GM23338 (cell line): ENCODE data around the gene GNG12. TPM values are rescaled to one million over a fixed set of nuclear protein-coding genes. Genes with fewer than 3 reads are reported as not detected.

ENCODE experiments used
- ATAC-seq: fragments of 200-7000 bp; cut with Tn5 transposase; 3 replicates; pipeline ENCODE4 v1.9.1; 2020
- DNase-seq: peaks from one replicate; pipeline ENCODE4 v3.0.0-alpha.2; 2015; ENCODE audit warnings: low spot score
- H2AFZ ChIP-seq: fragments of 200-600 bp; sonication (generic); 2 replicates; pipeline ENCODE4 v1.8.0; 2016; ENCODE audit warnings: antibody characterized with exemption, mild to moderate bottlenecking, moderate library complexity
- H3F3A ChIP-seq: fragments of 200-600 bp; sonication (generic); replicated peaks from 2 replicates; pipeline ENCODE4 v1.8.0; 2017; ENCODE audit warnings: antibody characterized with exemption, mixed run types, low read depth
- H3K27ac ChIP-seq: fragments of 200-600 bp; sonication (generic); 2 replicates; pipeline ENCODE4 v1.6.1; 2016; ENCODE audit warnings: low read depth
- H3K27me3 ChIP-seq: fragments of 200-600 bp; sonication (generic); 2 replicates; pipeline ENCODE4 v1.8.0; 2016; ENCODE audit warnings: mild to moderate bottlenecking, mixed run types, moderate library complexity; ENCODE audit not compliant: insufficient read depth
- H3K36me3 ChIP-seq: fragments of 200-600 bp; sonication (generic); 2 replicates; pipeline ENCODE4 v1.8.0; 2016; ENCODE audit warnings: mild to moderate bottlenecking; ENCODE audit not compliant: insufficient read depth
- H3K4me1 ChIP-seq: fragments of 200-600 bp; sonication (generic); 2 replicates; pipeline ENCODE4 v1.8.0; 2016; ENCODE audit warnings: mild to moderate bottlenecking, moderate library complexity; ENCODE audit not compliant: insufficient read depth
- H3K4me2 ChIP-seq: fragments of 200-600 bp; sonication (generic); 2 replicates; pipeline ENCODE4 v1.7.1; 2017; ENCODE audit warnings: mixed run types
- H3K4me3 ChIP-seq: fragments of 200-600 bp; sonication (generic); 2 replicates; pipeline ENCODE4 v1.6.1; 2016; ENCODE audit warnings: mixed run types
- H3K79me2 ChIP-seq: fragments of 200-600 bp; sonication (generic); replicated peaks from 2 replicates; pipeline ENCODE4 v1.8.0; 2017; ENCODE audit warnings: mild to moderate bottlenecking; ENCODE audit not compliant: insufficient read depth
- H3K9me2 ChIP-seq: fragments of 200-600 bp; sonication (generic); 2 replicates; pipeline ENCODE4 v1.8.0; 2017; ENCODE audit not compliant: insufficient read depth
- H4K20me1 ChIP-seq: fragments of 200-600 bp; sonication (generic); replicated peaks from 2 replicates; pipeline ENCODE4 v1.8.0; 2017; ENCODE audit warnings: mild to moderate bottlenecking; ENCODE audit not compliant: insufficient read depth
- H3K27ac Mint-ChIP-seq: 2 replicates; pipeline ENCODE4 v1.8.0; 2020; ENCODE audit warnings: inconsistent platforms, mild to moderate bottlenecking, moderate library complexity, mixed read lengths
- H3K27me3 Mint-ChIP-seq: 3 replicates; pipeline ENCODE4 v1.8.0; 2022; ENCODE audit warnings: low read depth, mild to moderate bottlenecking, moderate library complexity, mixed read lengths, inconsistent platforms; ENCODE audit not compliant: insufficient read depth, poor library complexity
- H3K36me3 Mint-ChIP-seq: 3 replicates; pipeline ENCODE4 v1.8.0; 2021; ENCODE audit warnings: low read depth, mild to moderate bottlenecking, inconsistent platforms, moderate library complexity, mixed read lengths
- H3K4me1 Mint-ChIP-seq: 3 replicates; pipeline ENCODE4 v1.8.0; 2020; ENCODE audit warnings: mild to moderate bottlenecking, inconsistent platforms, mixed read lengths
- H3K4me3 Mint-ChIP-seq: 3 replicates; pipeline ENCODE4 v1.8.0; 2021; ENCODE audit warnings: moderate library complexity, mild to moderate bottlenecking, inconsistent platforms, mixed read lengths
- H3K9me3 Mint-ChIP-seq: 3 replicates; pipeline ENCODE4 v1.8.0; 2020; ENCODE audit warnings: moderate library complexity, mild to moderate bottlenecking, inconsistent platforms, mixed read lengths
- CREB1 ChIP-seq: fragments of 250-450 bp; sonication (Bioruptor Pico); IDR thresholded peaks from 2 replicates; pipeline ENCODE4 v1.5.0; 2020; ENCODE audit warnings: low read depth, mild to moderate bottlenecking, moderate library complexity
- ETS1 ChIP-seq: IDR thresholded peaks from 2 replicates; pipeline ENCODE4 v1.6.1; 2016; ENCODE audit warnings: antibody characterized with exemption
- EZH2phosphoT487 ChIP-seq: fragments of 200-600 bp; sonication (generic); IDR thresholded peaks from one replicate; pipeline ENCODE4 v1.8.1; 2018; ENCODE audit warnings: antibody characterized with exemption; ENCODE audit not compliant: unreplicated experiment
- REST ChIP-seq: IDR thresholded peaks from one replicate; pipeline ENCODE4 v1.6.1; 2018; ENCODE audit warnings: antibody characterized with exemption; ENCODE audit not compliant: unreplicated experiment
- STAT1 ChIP-seq: IDR thresholded peaks from one replicate; pipeline ENCODE4 v1.6.1; 2016; ENCODE audit warnings: antibody characterized with exemption; ENCODE audit not compliant: unreplicated experiment
- ZNF462 ChIP-seq: fragments of 250-450 bp; sonication (Bioruptor Pico); IDR thresholded peaks from 2 replicates; pipeline ENCODE4 v1.5.0; 2020; ENCODE audit warnings: mild to moderate bottlenecking, moderate library complexity
- polyA plus RNA-seq: library from polyadenylated mRNA; unstranded; fragments of >200 nt; fragmentation: Nextera tagmentation; extraction: Ambion mirVana; gene quantifications from 2 replicates; pipeline ENCODE4 v1.2.1, GENCODE V29; 2016
- total RNA-seq: library from RNA; depleted of rRNA; stranded (reverse); fragments of >200 nt; shearing (Covaris generic); gene quantifications from 2 replicates; pipeline ENCODE4 v1.2.3, GENCODE V29; 2014

Gene GNG12
- total and polyA plus RNA-seq, 2 experiments from 2014 or later, result 13.4 to 33.0 TPM

DNA sequence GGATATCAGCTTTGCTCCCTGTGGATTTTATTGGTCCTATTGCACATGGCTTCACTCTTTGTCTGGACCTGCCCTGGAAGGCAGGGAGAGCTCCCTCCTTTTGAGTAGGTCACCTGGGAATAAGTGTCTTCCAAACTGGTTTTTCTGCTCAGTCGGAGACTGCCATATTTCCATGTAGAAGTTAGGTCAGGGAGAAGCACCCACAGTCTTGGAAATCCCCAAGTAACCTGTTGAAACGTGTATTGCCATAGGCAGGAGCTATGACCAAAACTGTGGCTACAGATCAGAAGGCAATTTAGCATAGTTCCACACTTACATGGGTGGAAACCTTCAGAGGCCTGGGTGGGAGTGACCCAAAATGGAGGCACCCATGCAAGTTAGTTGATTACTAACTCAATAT is 3.5 kb upstream of the GNG12 start:
- TF ChIP-seq CREB1 (no peak), EZH2phosphoT487 (no peak), ETS1 (no peak), ZNF462 (CRISPR knock-in tag) (no peak), REST (no peak), STAT1 (no peak)
- Mint-ChIP-seq H3K27me3 (peaks cover 25% of the 10 kb centered on the region), H3K27ac (no peak overlapping the region), H3K4me1 (peaks cover 59% of the 10 kb centered on the region), H3K9me3 (no peaks in the 10 kb centered on the region), H3K36me3 (no peaks in the 10 kb centered on the region), H3K4me3 (no peak overlapping the region)
- H4K20me1 ChIP-seq, result no peaks in the 10 kb centered on the region
- DNase-seq (no peak), ATAC-seq (no peak)
- H3K4me1 ChIP-seq, result peaks cover 61% of the 10 kb centered on the region
- no peak overlapping the region; the same call in 1 of the 2 replicates for H2AFZ ChIP-seq
- H3F3A ChIP-seq, result no peaks in the 10 kb centered on the region; the same call in 1 of the 2 replicates
- H3K79me2 ChIP-seq, result no peaks in the 10 kb centered on the region
- H3K36me3 ChIP-seq, result no peaks in the 10 kb centered on the region
- H3K4me3 ChIP-seq, result no peak overlapping the region
- H3K4me2 ChIP-seq, result no peak overlapping the region
- no peak overlapping the region for H3K27ac ChIP-seq
- no peaks in the 10 kb centered on the region for H3K9me2 ChIP-seq
- H3K27me3 ChIP-seq, result peaks cover 30% of the 10 kb centered on the region
